WTC11 (cell line): ENCODE results near the gene TNXB. TPM values are rescaled to one million over a fixed set of nuclear protein-coding genes. Genes with fewer than 3 reads are reported as not detected.

Experiments used
- ATAC-seq: fragments of 200-7000 bp; cut with Tn5 transposase; 2 replicates; pipeline ENCODE4 v1.10.0; 2021; ENCODE audit warnings: mild to moderate bottlenecking, moderate library complexity
- CTCF ChIA-PET: fragments of 300-600 bp; sonication (Branson Sonifier 250); formaldehyde crosslinking; loops from one replicate; lab custom pipeline; 2021; ENCODE audit warnings: antibody characterized with exemption; lab: Charles Lee
- POLR2A ChIA-PET: fragments of 350-600 bp; sonication (Branson Sonifier 250); formaldehyde crosslinking; loops from one replicate; lab custom pipeline; 2021; ENCODE audit warnings: antibody characterized with exemption; lab: Charles Lee
- DNase-seq: peaks from one replicate; pipeline ENCODE4 v3.0.0; 2021; ENCODE audit warnings: low spot score
- H3K27ac Mint-ChIP-seq: 2 replicates; pipeline ENCODE4 v1.8.0; 2021; ENCODE audit warnings: mixed read lengths
- H3K27me3 Mint-ChIP-seq: 2 replicates; pipeline ENCODE4 v1.8.0; 2021; ENCODE audit warnings: low read depth, mild to moderate bottlenecking, moderate library complexity, mixed read lengths
- H3K36me3 Mint-ChIP-seq: 2 replicates; pipeline ENCODE4 v1.8.0; 2021; ENCODE audit warnings: mixed read lengths
- H3K4me1 Mint-ChIP-seq: 2 replicates; pipeline ENCODE4 v1.8.0; 2022; ENCODE audit warnings: mixed read lengths
- H3K4me3 Mint-ChIP-seq: 2 replicates; pipeline ENCODE4 v1.8.0; 2021; ENCODE audit warnings: mild to moderate bottlenecking, moderate library complexity, mixed read lengths
- H3K9me3 Mint-ChIP-seq: 2 replicates; pipeline ENCODE4 v1.8.0; 2021; ENCODE audit warnings: mixed read lengths
- AFF4 ChIP-seq: sonication (generic); formaldehyde crosslinking; IDR thresholded peaks from 2 replicates; pipeline ENCODE4 v1.8.1; 2023; ENCODE audit warnings: mild to moderate bottlenecking, missing genetic modification reagents, borderline replicate concordance
- FOXP4 ChIP-seq: sonication (generic); formaldehyde crosslinking; IDR thresholded peaks from 2 replicates; pipeline ENCODE4 v1.8.0; 2022; ENCODE audit warnings: mild to moderate bottlenecking, missing genetic modification reagents
- GTF2I ChIP-seq: fragments of 250-450 bp; sonication (Bioruptor Pico); conservative IDR thresholded peaks from 2 replicates; pipeline ENCODE4 v1.4.0; 2021; ENCODE audit warnings: mild to moderate bottlenecking
- PREB ChIP-seq: sonication (generic); formaldehyde crosslinking; IDR thresholded peaks from 2 replicates; pipeline ENCODE4 v1.8.1; 2022; ENCODE audit warnings: mild to moderate bottlenecking, missing genetic modification reagents, moderate library complexity, borderline replicate concordance
- TEAD4 ChIP-seq: sonication (generic); formaldehyde crosslinking; IDR thresholded peaks from 2 replicates; pipeline ENCODE4 v1.8.0; 2022; ENCODE audit warnings: mild to moderate bottlenecking, missing genetic modification reagents
- ZBTB21 ChIP-seq: sonication (generic); formaldehyde crosslinking; IDR thresholded peaks from 2 replicates; pipeline ENCODE4 v1.8.1; 2023; ENCODE audit warnings: mild to moderate bottlenecking, missing genetic modification reagents, borderline replicate concordance
- ZNF121 ChIP-seq: sonication (generic); formaldehyde crosslinking; IDR thresholded peaks from 2 replicates; pipeline ENCODE4 v1.8.0; 2023; ENCODE audit warnings: missing genetic modification reagents
- ZNF425 ChIP-seq: fragments of 250-450 bp; sonication (Bioruptor Pico); conservative IDR thresholded peaks from 2 replicates; pipeline ENCODE4 v1.9.0; 2021; ENCODE audit warnings: mild to moderate bottlenecking
- ZNF532 ChIP-seq: fragments of 250-450 bp; sonication (Bioruptor Pico); IDR thresholded peaks from 2 replicates; pipeline ENCODE4 v1.9.0; 2021; ENCODE audit warnings: mild to moderate bottlenecking, borderline replicate concordance
- ZNF671 ChIP-seq: fragments of 250-450 bp; sonication (Bioruptor Pico); IDR thresholded peaks from 2 replicates; pipeline ENCODE4 v1.8.0; 2021; ENCODE audit warnings: mild to moderate bottlenecking
- total RNA-seq: library from RNA; stranded (reverse); gene quantifications from 3 replicates; pipeline ENCODE4 v1.2.3, GENCODE V29; 2021

The TNXB gene
- total RNA-seq, 1 experiment from 2014 or later = 6.4 TPM

- CTCF ChIA-PET = interaction anchor here (1.5 to 3.1 kb wide), 4 partner anchors 17 to 124 kb away, joined by 4 to 14 read pairs (median 6); no protein-coding TSS in a partner anchor
- Mint-ChIP-seq H3K36me3 (no peaks in the 10 kb centered on the region), H3K27me3 (no peaks in the 10 kb centered on the region), H3K4me3 (no peak overlapping the region), H3K9me3 (no peaks in the 10 kb centered on the region), H3K4me1 (peaks cover 13% of the 10 kb centered on the region), H3K27ac (peak overlapping the region; percentile 14; the same call in 1 of the 2 replicates)
- POLR2A ChIA-PET = no interaction called here
- no peak for TF ChIP-seq FOXP4 (CRISPR knock-in tag)
- no peak for TF ChIP-seq ZNF425 (CRISPR knock-in tag)
- TF ChIP-seq AFF4 (CRISPR knock-in tag) = no peak
- no peak for TF ChIP-seq TEAD4 (CRISPR knock-in tag)
- TF ChIP-seq PREB (CRISPR knock-in tag) = no peak
- no peak for TF ChIP-seq ZNF121 (CRISPR knock-in tag)
- no peak for TF ChIP-seq ZBTB21 (CRISPR knock-in tag)
- TF ChIP-seq ZNF671 (CRISPR knock-in tag) = no peak
- TF ChIP-seq ZNF532 (CRISPR knock-in tag) = no peak
- no peak for TF ChIP-seq GTF2I (CRISPR knock-in tag)
- DNase-seq (no peak), ATAC-seq (no peak; the same call in 1 of the 2 replicates)
Observed at GRCh38 chr6:32070814-32071543, 38.2 kb downstream of the TNXB start.
